ENCODE measurements around the gene TCP1.

GRCh38 chr6:159808647-159809046 lies 19.2 kb upstream of the TCP1 start:
- no peak for TF ChIP-seq NAIF1 (CRISPR knock-in tag; IDR thresholded peaks at IDR 0.05; ENCODE audit: borderline replicate concordance)
- TF ChIP-seq SMAD3 (CRISPR knock-in tag; IDR thresholded peaks at IDR 0.05), result no peak
- no peak for TF ChIP-seq POLR2A (IDR thresholded peaks at IDR 0.05; ENCODE audit: insufficient read depth in 1 of 2, low read depth in 2 of 2, low read length in 2 of 2)
- no peak for TF ChIP-seq CEBPB (IDR thresholded peaks at IDR 0.05; ENCODE audit: borderline replicate concordance, low read depth, low read length)
- TF ChIP-seq, protein P1, sequence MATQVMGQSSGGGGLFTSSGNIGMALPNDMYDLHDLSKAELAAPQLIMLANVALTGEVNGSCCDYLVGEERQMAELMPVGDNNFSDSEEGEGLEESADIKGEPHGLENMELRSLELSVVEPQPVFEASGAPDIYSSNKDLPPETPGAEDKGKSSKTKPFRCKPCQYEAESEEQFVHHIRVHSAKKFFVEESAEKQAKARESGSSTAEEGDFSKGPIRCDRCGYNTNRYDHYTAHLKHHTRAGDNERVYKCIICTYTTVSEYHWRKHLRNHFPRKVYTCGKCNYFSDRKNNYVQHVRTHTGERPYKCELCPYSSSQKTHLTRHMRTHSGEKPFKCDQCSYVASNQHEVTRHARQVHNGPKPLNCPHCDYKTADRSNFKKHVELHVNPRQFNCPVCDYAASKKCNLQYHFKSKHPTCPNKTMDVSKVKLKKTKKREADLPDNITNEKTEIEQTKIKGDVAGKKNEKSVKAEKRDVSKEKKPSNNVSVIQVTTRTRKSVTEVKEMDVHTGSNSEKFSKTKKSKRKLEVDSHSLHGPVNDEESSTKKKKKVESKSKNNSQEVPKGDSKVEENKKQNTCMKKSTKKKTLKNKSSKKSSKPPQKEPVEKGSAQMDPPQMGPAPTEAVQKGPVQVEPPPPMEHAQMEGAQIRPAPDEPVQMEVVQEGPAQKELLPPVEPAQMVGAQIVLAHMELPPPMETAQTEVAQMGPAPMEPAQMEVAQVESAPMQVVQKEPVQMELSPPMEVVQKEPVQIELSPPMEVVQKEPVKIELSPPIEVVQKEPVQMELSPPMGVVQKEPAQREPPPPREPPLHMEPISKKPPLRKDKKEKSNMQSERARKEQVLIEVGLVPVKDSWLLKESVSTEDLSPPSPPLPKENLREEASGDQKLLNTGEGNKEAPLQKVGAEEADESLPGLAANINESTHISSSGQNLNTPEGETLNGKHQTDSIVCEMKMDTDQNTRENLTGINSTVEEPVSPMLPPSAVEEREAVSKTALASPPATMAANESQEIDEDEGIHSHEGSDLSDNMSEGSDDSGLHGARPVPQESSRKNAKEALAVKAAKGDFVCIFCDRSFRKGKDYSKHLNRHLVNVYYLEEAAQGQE (IDR thresholded peaks at IDR 0.05; ENCODE audit: borderline replicate concordance in 1 of 2, low read depth in 1 of 2, low read length in 2 of 2), result no peak
- no peak for TF ChIP-seq ZEB1 (IDR thresholded peaks at IDR 0.05; ENCODE audit: insufficient replicate concordance, low read depth)
- no peak for TF ChIP-seq POLR2AphosphoS5 (IDR thresholded peaks at IDR 0.05; ENCODE audit: low read depth, low read length)
- TF ChIP-seq EZH2 (conservative IDR thresholded peaks at IDR 0.05; ENCODE audit: low read depth, low read length), result no peak
- no peak for TF ChIP-seq MAFK (conservative IDR thresholded peaks at IDR 0.05 in 1 of 2, IDR thresholded peaks at IDR 0.05 in 1 of 2; ENCODE audit: low read length in 2 of 2)
- no peak for TF ChIP-seq PRDM10 (CRISPR knock-in tag; IDR thresholded peaks at IDR 0.05; ENCODE audit: low read depth)
- TF ChIP-seq, protein P2, sequence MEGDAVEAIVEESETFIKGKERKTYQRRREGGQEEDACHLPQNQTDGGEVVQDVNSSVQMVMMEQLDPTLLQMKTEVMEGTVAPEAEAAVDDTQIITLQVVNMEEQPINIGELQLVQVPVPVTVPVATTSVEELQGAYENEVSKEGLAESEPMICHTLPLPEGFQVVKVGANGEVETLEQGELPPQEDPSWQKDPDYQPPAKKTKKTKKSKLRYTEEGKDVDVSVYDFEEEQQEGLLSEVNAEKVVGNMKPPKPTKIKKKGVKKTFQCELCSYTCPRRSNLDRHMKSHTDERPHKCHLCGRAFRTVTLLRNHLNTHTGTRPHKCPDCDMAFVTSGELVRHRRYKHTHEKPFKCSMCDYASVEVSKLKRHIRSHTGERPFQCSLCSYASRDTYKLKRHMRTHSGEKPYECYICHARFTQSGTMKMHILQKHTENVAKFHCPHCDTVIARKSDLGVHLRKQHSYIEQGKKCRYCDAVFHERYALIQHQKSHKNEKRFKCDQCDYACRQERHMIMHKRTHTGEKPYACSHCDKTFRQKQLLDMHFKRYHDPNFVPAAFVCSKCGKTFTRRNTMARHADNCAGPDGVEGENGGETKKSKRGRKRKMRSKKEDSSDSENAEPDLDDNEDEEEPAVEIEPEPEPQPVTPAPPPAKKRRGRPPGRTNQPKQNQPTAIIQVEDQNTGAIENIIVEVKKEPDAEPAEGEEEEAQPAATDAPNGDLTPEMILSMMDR (CRISPR knock-in tag; IDR thresholded peaks at IDR 0.05), result no peak
- TF ChIP-seq ZGPAT (CRISPR knock-in tag; IDR thresholded peaks at IDR 0.05), result no peak

Measured in HepG2 (cell line).